Measurements from ENCODE around the gene CAMK4. TPM values are rescaled to one million over a fixed set of nuclear protein-coding genes. Genes with fewer than 3 reads are reported as not detected.

Gene CAMK4
- total RNA-seq, 1 experiment from 2014 or later: 6.3 TPM

DNA sequence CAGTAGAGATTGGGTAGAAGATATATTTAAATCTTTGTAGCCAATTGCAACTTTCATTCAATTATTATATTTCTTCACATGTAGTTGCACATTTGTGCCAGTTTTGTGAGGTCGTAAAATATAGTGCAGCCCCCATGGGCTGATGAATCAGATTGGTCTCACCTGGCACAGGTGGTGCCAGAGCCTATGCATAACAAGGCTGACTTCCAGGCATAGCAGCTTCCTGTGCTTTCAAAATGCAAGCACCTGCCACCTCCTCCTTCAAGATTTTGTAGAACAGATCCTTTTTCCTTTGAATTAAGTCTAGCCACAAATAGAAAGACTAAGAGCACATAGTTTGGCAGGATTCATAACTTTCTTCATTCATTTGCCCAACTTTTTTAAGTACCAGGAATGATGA is 201.0 kb downstream of the CAMK4 start:
- H3K27me3 ChIP-seq (ENCODE audit: insufficient read depth, low read length): no peaks in the 10 kb centered on the region
- no peak overlapping the region for H3K4me2 ChIP-seq (ENCODE audit: insufficient read depth, insufficient read length, low read length)
- WGBS (ENCODE audit: extremely low coverage, insufficient read length, low lambda C conversion rate): no CpG with 5 or more reads among the region's 1 CpG
- H4K5ac ChIP-seq (ENCODE audit: insufficient read length, low read depth, low read length): no peak overlapping the region
- DNase-seq: no peak
- no peaks in the 10 kb centered on the region for H3K36me3 Mint-ChIP-seq (ENCODE audit: insufficient read depth in 1 of 3, low read depth in 3 of 3)
- TF ChIP-seq, protein P1, sequence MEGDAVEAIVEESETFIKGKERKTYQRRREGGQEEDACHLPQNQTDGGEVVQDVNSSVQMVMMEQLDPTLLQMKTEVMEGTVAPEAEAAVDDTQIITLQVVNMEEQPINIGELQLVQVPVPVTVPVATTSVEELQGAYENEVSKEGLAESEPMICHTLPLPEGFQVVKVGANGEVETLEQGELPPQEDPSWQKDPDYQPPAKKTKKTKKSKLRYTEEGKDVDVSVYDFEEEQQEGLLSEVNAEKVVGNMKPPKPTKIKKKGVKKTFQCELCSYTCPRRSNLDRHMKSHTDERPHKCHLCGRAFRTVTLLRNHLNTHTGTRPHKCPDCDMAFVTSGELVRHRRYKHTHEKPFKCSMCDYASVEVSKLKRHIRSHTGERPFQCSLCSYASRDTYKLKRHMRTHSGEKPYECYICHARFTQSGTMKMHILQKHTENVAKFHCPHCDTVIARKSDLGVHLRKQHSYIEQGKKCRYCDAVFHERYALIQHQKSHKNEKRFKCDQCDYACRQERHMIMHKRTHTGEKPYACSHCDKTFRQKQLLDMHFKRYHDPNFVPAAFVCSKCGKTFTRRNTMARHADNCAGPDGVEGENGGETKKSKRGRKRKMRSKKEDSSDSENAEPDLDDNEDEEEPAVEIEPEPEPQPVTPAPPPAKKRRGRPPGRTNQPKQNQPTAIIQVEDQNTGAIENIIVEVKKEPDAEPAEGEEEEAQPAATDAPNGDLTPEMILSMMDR (conservative IDR thresholded peaks at IDR 0.05): no peak
- H3K4me1 ChIP-seq (ENCODE audit: insufficient read depth, low read length): no peaks in the 10 kb centered on the region; the same call in 1 of the 2 replicates
- H3K14ac ChIP-seq (ENCODE audit: insufficient read depth, low read length): no peak overlapping the region
- no peak overlapping the region for H2BK120ac ChIP-seq (ENCODE audit: low read depth, low read length, poor library complexity, severe bottlenecking)
- no peaks in the 10 kb centered on the region for H3K79me2 ChIP-seq (ENCODE audit: insufficient read depth, low read length)
- peaks cover 3 to 6% of the 10 kb centered on the region in 2 experiments; a peak in 3 of 4 replicates for H3K4me1 Mint-ChIP-seq
- H2BK15ac ChIP-seq (ENCODE audit: low read depth, low read length): no peak overlapping the region
- no peak overlapping the region for H3K4ac ChIP-seq (ENCODE audit: low read depth, low read length)
- no peaks in the 10 kb centered on the region for H3K9me3 ChIP-seq (ENCODE audit: control insufficient read depth, low read depth, low read length)
- H4K8ac ChIP-seq (replicated peaks; ENCODE audit: insufficient read length, low read depth, low read length): no peak overlapping the region
- H2BK20ac ChIP-seq (ENCODE audit: low read depth, low read length, poor library complexity, severe bottlenecking): no peak overlapping the region
- no peak overlapping the region for H3K9ac ChIP-seq (ENCODE audit: extremely low read depth, insufficient read length, low read length)
- no peak overlapping the region for H3K23ac ChIP-seq (ENCODE audit: insufficient read length, low read depth, low read length)
- no peaks in the 10 kb centered on the region; a peak in 1 of 5 replicates for H3K9me3 Mint-ChIP-seq
- H3K23me2 ChIP-seq (ENCODE audit: insufficient read length, low read depth, low read length, poor library complexity, severe bottlenecking): no peaks in the 10 kb centered on the region
- no peak overlapping the region for H2BK12ac ChIP-seq (ENCODE audit: insufficient read length, low read depth, low read length)
- H3K27me3 Mint-ChIP-seq (ENCODE audit: low read depth): no peaks in the 10 kb centered on the region
- no peak overlapping the region for H3K27ac Mint-ChIP-seq
- H4K91ac ChIP-seq (ENCODE audit: insufficient read length, low read depth, low read length): no peak overlapping the region
- H3K27ac ChIP-seq (ENCODE audit: insufficient read length, low read depth, low read length): no peak overlapping the region
- no peaks in the 10 kb centered on the region for H3K79me1 ChIP-seq (ENCODE audit: insufficient read depth, low read depth, low read length, poor library complexity, severe bottlenecking)
- H4K20me1 ChIP-seq (ENCODE audit: control insufficient read depth, insufficient read depth, insufficient read length): no peaks in the 10 kb centered on the region
- H2AFZ ChIP-seq (ENCODE audit: low read length): no peak overlapping the region
- no peak overlapping the region for H3K56ac ChIP-seq (ENCODE audit: insufficient read length, low read depth, low read length)
- no peak overlapping the region for H3T11ph ChIP-seq (ENCODE audit: low read length)
- no peak overlapping the region for H3K18ac ChIP-seq (ENCODE audit: insufficient read length, low read depth, low read length)
- no peak overlapping the region for H3K4me3 Mint-ChIP-seq
- no peak overlapping the region for H2BK5ac ChIP-seq (ENCODE audit: insufficient read length, low read length)
- no peak overlapping the region for H2AK5ac ChIP-seq (ENCODE audit: insufficient read length, low read length)
